KMS-11 (cell line): ENCODE measurements around the gene ADAP1.

Source experiments
- H2AFZ ChIP-seq: fragments of 200-600 bp; sonication (generic); 2 replicates; pipeline ENCODE4 v1.6.1; 2016; ENCODE audit warnings: antibody characterized with exemption, mixed run types, low read depth
- H3K27ac ChIP-seq: fragments of 200-600 bp; sonication (generic); 2 replicates; pipeline ENCODE4 v1.6.1; 2016; ENCODE audit warnings: mild to moderate bottlenecking, mixed run types
- H3K27me3 ChIP-seq: fragments of 200-600 bp; sonication (generic); 2 replicates; pipeline ENCODE4 v1.6.1; 2017; ENCODE audit warnings: mild to moderate bottlenecking, low read depth, mixed run types, moderate library complexity; ENCODE audit not compliant: insufficient read depth
- H3K36me3 ChIP-seq: fragments of 200-600 bp; sonication (generic); 2 replicates; pipeline ENCODE4 v1.6.1; 2017; ENCODE audit warnings: mild to moderate bottlenecking, mixed run types; ENCODE audit not compliant: insufficient read depth
- H3K4me1 ChIP-seq: fragments of 200-600 bp; sonication (generic); 2 replicates; pipeline ENCODE4 v1.6.1; 2016; ENCODE audit warnings: mild to moderate bottlenecking, low read depth, mixed run types; ENCODE audit not compliant: poor library complexity, severe bottlenecking
- H3K4me2 ChIP-seq: fragments of 200-600 bp; sonication (generic); 2 replicates; pipeline ENCODE4 v1.7.0; 2016; ENCODE audit warnings: mild to moderate bottlenecking, mixed run types
- H3K4me3 ChIP-seq: fragments of 200-600 bp; sonication (generic); IDR thresholded peaks from 2 replicates; pipeline ENCODE4 v1.6.1; 2017; ENCODE audit warnings: low read depth, low read length, mixed read lengths; ENCODE audit not compliant: insufficient read depth
- H3K79me2 ChIP-seq: fragments of 200-600 bp; sonication (generic); 2 replicates; pipeline ENCODE4 v1.6.1; 2016; ENCODE audit warnings: low read depth, mixed run types; ENCODE audit not compliant: insufficient read depth
- H3K9ac ChIP-seq: fragments of 200-600 bp; sonication (generic); 2 replicates; pipeline ENCODE4 v1.6.1; 2016; ENCODE audit warnings: mild to moderate bottlenecking, mixed run types
- H4K20me1 ChIP-seq: fragments of 200-600 bp; sonication (generic); 2 replicates; pipeline ENCODE4 v1.6.1; 2016; ENCODE audit warnings: mild to moderate bottlenecking, mixed run types; ENCODE audit not compliant: insufficient read depth
- CTCF ChIP-seq: fragments of 200-600 bp; sonication (generic); conservative IDR thresholded peaks from 2 replicates; pipeline ENCODE4 v1.6.1; 2017; ENCODE audit warnings: low read depth, mild to moderate bottlenecking, antibody characterized with exemption, low read length, moderate library complexity, mixed read lengths

The ADAP1 gene

DNA sequence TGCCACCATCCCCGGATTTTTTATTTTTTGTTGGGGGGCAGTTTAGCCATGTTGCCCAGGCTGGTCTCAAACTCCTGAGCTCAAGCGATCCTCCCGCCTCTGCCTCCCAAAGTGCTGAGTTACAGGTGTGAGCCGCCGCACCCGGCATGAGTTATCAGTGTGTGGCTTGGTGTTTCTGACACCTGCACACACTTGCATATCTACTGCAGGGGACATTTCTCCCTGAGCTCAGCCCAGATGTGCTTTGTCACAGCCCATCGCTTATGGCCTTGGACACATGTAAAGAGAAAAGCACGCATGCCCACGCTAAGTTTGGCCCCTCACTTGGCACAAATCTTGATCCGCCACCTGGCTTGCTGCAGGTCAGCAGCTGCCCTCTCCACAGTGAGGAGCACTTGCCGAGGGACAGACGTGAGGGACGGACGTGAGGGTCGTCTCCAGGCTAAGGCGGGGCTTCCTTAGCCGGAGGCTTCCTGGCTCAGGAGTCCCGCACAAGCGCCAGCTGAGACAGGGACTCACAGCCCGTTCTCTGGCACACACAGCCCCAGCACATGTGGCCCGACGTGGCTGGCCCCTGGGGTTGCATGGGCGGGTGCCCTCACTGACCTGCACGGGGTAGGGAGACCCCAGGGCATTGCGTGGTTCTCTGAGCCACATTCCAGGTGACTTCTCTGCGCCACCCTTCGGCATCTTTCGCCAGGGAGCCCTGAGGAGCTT is 40.3 kb upstream of the ADAP1 start:
- Histone ChIP-seq H3K4me2 (no peak overlapping the region), H3K27me3 (no peaks in the 10 kb centered on the region; the same call in 1 of the 2 replicates), H4K20me1 (no peaks in the 10 kb centered on the region), H3K27ac (no peak overlapping the region), H3K36me3 (no peaks in the 10 kb centered on the region), H3K4me1 (peaks cover 3% of the 10 kb centered on the region), H3K4me3 (no peak overlapping the region), H3K9ac (no peak overlapping the region), H2AFZ (no peak overlapping the region), H3K79me2 (no peaks in the 10 kb centered on the region)
- TF ChIP-seq CTCF = no peak

- H3K36me3 ChIP-seq = no peaks in the 10 kb centered on the region
- H3K79me2 ChIP-seq = no peaks in the 10 kb centered on the region
- peaks cover 3% of the 10 kb centered on the region for H3K4me1 ChIP-seq
- H3K27ac ChIP-seq = no peak overlapping the region
- no peak overlapping the region for H2AFZ ChIP-seq
- TF ChIP-seq CTCF = peak; percentile 96
- peaks cover 4% of the 10 kb centered on the region; the same call in 1 of the 2 replicates for H3K27me3 ChIP-seq
- no peak overlapping the region for H3K9ac ChIP-seq
- H4K20me1 ChIP-seq = no peaks in the 10 kb centered on the region
- H3K4me3 ChIP-seq = no peak overlapping the region
- no peak overlapping the region for H3K4me2 ChIP-seq
These were observed 38.5 kb upstream of the ADAP1 start for GRCh38 chr7:992709-993607.

DNA sequence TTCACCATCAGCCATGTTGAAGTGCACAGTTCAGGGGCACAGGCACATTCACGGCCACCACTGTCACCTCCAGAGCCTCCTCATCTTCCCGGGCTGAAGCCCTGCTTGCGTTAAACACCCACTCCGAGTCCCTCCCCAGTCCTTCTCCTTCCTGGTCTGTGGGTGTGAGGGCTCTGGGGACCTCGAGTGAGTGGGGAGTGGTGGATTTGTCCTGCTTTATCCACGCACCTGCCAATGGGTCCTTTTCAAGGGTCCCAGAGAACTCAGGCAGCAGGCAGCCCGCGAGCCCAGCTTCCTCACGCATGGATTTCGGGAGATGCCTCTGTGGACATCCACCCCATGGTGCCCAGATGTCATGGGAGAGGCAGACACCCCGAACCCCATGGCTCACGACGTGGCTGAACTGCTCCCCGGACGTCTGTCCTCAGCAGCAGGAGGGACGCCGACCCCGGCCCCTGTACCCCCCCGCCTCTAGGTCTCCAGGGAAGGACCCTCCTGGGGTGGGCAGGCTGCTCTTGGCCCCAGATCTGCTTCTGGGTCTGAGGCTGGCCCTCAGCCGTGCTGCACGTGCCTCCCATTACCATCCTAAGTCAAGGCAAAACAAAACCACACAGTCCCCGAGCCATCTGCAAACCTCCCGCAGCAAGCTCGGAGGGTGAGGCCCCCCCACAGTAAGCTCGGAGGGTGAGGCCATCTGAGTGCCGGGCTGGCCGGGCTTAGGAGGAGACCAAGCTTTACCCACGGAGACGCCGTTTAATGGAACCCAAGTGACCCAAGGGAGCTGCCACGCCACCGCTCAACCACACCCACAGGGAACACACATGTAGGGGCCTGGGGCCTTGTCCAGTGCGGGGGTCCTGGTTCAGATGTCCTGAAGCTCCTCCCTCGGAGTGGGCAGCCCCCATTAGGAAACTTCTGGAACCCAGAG is 37.5 kb upstream of the ADAP1 start:
- no peak overlapping the region for H3K4me2 ChIP-seq
- H2AFZ ChIP-seq = no peak overlapping the region

More for the DNA sequence above, 37.5 kb upstream of the ADAP1 start:
- Histone ChIP-seq H3K27me3 (peaks cover 14% of the 10 kb centered on the region; the same call in 1 of the 2 replicates), H3K4me3 (no peak overlapping the region), H3K4me1 (peaks cover 3% of the 10 kb centered on the region), H3K79me2 (no peaks in the 10 kb centered on the region), H4K20me1 (no peaks in the 10 kb centered on the region), H3K9ac (no peak overlapping the region), H3K36me3 (no peaks in the 10 kb centered on the region), H3K27ac (no peak overlapping the region)
- TF ChIP-seq CTCF = no peak
